Astrocyte (in vitro differentiated cells and primary cell): ENCODE measurements around the gene PLEKHG4. TPM values are rescaled to one million over a fixed set of nuclear protein-coding genes. Genes with fewer than 3 reads are reported as not detected.

Experiments
- DNase-seq: peaks from one replicate; pipeline ENCODE4 v3.0.0-alpha.2; 2010; ENCODE audit warnings: low read depth
- FAIRE-seq: peaks from 2 replicates; lab custom pipeline; 2011; peaks lifted over from hg19 to GRCh38; lab: Jason Lieb, UNC
- H2AFZ ChIP-seq: 2 replicates; pipeline ENCODE4 v1.6.0; 2012; ENCODE audit warnings: low read depth, low read length, inconsistent platforms
- H3K27ac ChIP-seq: 2 replicates; pipeline ENCODE4 v1.5.1; 2011; ENCODE audit warnings: low read depth, low read length, inconsistent platforms
- H3K27me3 ChIP-seq: 2 replicates; pipeline ENCODE4 v1.6.0; 2011; ENCODE audit warnings: low read length, inconsistent platforms; ENCODE audit not compliant: insufficient read depth
- H3K36me3 ChIP-seq: 2 replicates; pipeline ENCODE4 v1.5.1; 2011; ENCODE audit warnings: low read length, inconsistent platforms; ENCODE audit not compliant: insufficient read depth
- H3K4me1 ChIP-seq: 2 replicates; pipeline ENCODE4 v1.5.1; 2011; ENCODE audit warnings: low read length, inconsistent platforms; ENCODE audit not compliant: insufficient read depth
- H3K4me2 ChIP-seq: 2 replicates; pipeline ENCODE4 v1.6.0; 2012; ENCODE audit warnings: low read length, inconsistent platforms
- H3K4me3 ChIP-seq: 2 replicates; pipeline ENCODE4 v1.5.1; 2011; ENCODE audit warnings: low read depth, mild to moderate bottlenecking, low read length, inconsistent platforms; ENCODE audit not compliant: insufficient read depth
- H3K79me2 ChIP-seq: 2 replicates; pipeline ENCODE4 v1.6.0; 2012; ENCODE audit warnings: mild to moderate bottlenecking, low read length, inconsistent platforms; ENCODE audit not compliant: insufficient read depth
- H3K9ac ChIP-seq: 2 replicates; pipeline ENCODE4 v1.6.0; 2012; ENCODE audit warnings: mild to moderate bottlenecking, low read length, inconsistent platforms
- H3K9me3 ChIP-seq: 2 replicates; pipeline ENCODE4 v1.5.1; 2012; ENCODE audit warnings: low read depth, mild to moderate bottlenecking, low read length, inconsistent platforms; ENCODE audit not compliant: insufficient read depth
- H4K20me1 ChIP-seq: 2 replicates; pipeline ENCODE4 v1.6.0; 2012; ENCODE audit warnings: low read length, inconsistent platforms; ENCODE audit not compliant: insufficient read depth
- H3K27ac Mint-ChIP-seq: one replicate; pipeline ENCODE4 v1.8.0; 2021; ENCODE audit warnings: mild to moderate bottlenecking, mixed read lengths; ENCODE audit not compliant: unreplicated experiment
- H3K27me3 Mint-ChIP-seq: one replicate; pipeline ENCODE4 v1.8.0; 2021; ENCODE audit warnings: low read depth, mixed read lengths; ENCODE audit not compliant: unreplicated experiment
- H3K36me3 Mint-ChIP-seq: one replicate; pipeline ENCODE4 v1.8.0; 2021; ENCODE audit warnings: low read depth, mixed read lengths; ENCODE audit not compliant: unreplicated experiment
- H3K4me1 Mint-ChIP-seq: one replicate; pipeline ENCODE4 v1.8.0; 2021; ENCODE audit warnings: low read depth, mixed read lengths; ENCODE audit not compliant: unreplicated experiment
- H3K4me3 Mint-ChIP-seq: one replicate; pipeline ENCODE4 v1.8.0; 2021; ENCODE audit warnings: mild to moderate bottlenecking, moderate library complexity, mixed read lengths; ENCODE audit not compliant: unreplicated experiment
- H3K9me3 Mint-ChIP-seq: one replicate; pipeline ENCODE4 v1.8.0; 2021; ENCODE audit warnings: mild to moderate bottlenecking, mixed read lengths; ENCODE audit not compliant: unreplicated experiment
- CTCF ChIP-seq: IDR thresholded peaks from 2 replicates; pipeline ENCODE4 v1.5.1; 2011; ENCODE audit warnings: low read depth, mild to moderate bottlenecking, inconsistent platforms, low read length, moderate library complexity; ENCODE audit not compliant: insufficient read depth
- EZH2 ChIP-seq: IDR thresholded peaks from 2 replicates; pipeline ENCODE4 v1.6.1; 2012; ENCODE audit warnings: mild to moderate bottlenecking, low read length, inconsistent platforms; ENCODE audit not compliant: insufficient read depth
- total RNA-seq: library from RNA; stranded (reverse); gene quantifications from 2 replicates; pipeline ENCODE4 v1.2.1, GENCODE V29; 2021

Gene PLEKHG4
- total RNA-seq, 1 donor from 2014 or later = 2.4 TPM

- peaks cover 29% of the 10 kb centered on the region for H3K27me3 Mint-ChIP-seq
- no peak overlapping the region for H3K4me3 Mint-ChIP-seq
- H3K4me3 ChIP-seq = no peak overlapping the region
- no peak overlapping the region for H3K4me2 ChIP-seq
- H3K27ac ChIP-seq = no peak overlapping the region
- no peak for TF ChIP-seq CTCF
- TF ChIP-seq EZH2 = no peak
- H3K9ac ChIP-seq = no peak overlapping the region
- H3K79me2 ChIP-seq = no peaks in the 10 kb centered on the region
- no peak overlapping the region for H3K27ac Mint-ChIP-seq
- H3K9me3 Mint-ChIP-seq = peaks cover 3% of the 10 kb centered on the region
- peaks cover 14% of the 10 kb centered on the region for H3K4me1 Mint-ChIP-seq
- no peaks in the 10 kb centered on the region for H3K4me1 ChIP-seq
- H3K36me3 Mint-ChIP-seq = peaks cover 6% of the 10 kb centered on the region
- H3K9me3 ChIP-seq = no peaks in the 10 kb centered on the region
- FAIRE-seq (no peak), DNase-seq (peak; percentile 28)
- H4K20me1 ChIP-seq = no peaks in the 10 kb centered on the region
- no peak overlapping the region for H2AFZ ChIP-seq
- H3K27me3 ChIP-seq = no peaks in the 10 kb centered on the region
- no peaks in the 10 kb centered on the region for H3K36me3 ChIP-seq
Measured at GRCh38 chr16:67286441-67287235, 7.3 kb downstream of the PLEKHG4 start.

- DNase-seq = no peak
- FAIRE-seq = no peak
- H3K4me3 Mint-ChIP-seq = no peak overlapping the region
- H3K27me3 ChIP-seq = no peaks in the 10 kb centered on the region
- H3K27me3 Mint-ChIP-seq = peaks cover 40% of the 10 kb centered on the region
- H3K4me1 ChIP-seq = no peaks in the 10 kb centered on the region
- H4K20me1 ChIP-seq = no peaks in the 10 kb centered on the region
- no peak overlapping the region for H3K27ac ChIP-seq
- H3K36me3 Mint-ChIP-seq = peaks cover 6% of the 10 kb centered on the region
- H3K9ac ChIP-seq = no peak overlapping the region
- no peak overlapping the region for H3K27ac Mint-ChIP-seq
- no peaks in the 10 kb centered on the region for H3K9me3 ChIP-seq
- H3K4me2 ChIP-seq = no peak overlapping the region
- no peak overlapping the region for H3K4me3 ChIP-seq
- H2AFZ ChIP-seq = no peak overlapping the region
- no peaks in the 10 kb centered on the region for H3K79me2 ChIP-seq
- H3K36me3 ChIP-seq = no peaks in the 10 kb centered on the region
- TF ChIP-seq EZH2 (no peak), CTCF (no peak)
- H3K9me3 Mint-ChIP-seq = peaks cover 1% of the 10 kb centered on the region
- peaks cover 13% of the 10 kb centered on the region for H3K4me1 Mint-ChIP-seq
Measured at GRCh38 chr16:67287960-67288359, 8.6 kb downstream of the PLEKHG4 start.

- Mint-ChIP-seq H3K27me3 (peaks cover 38% of the 10 kb centered on the region), H3K4me3 (no peak overlapping the region), H3K36me3 (no peaks in the 10 kb centered on the region), H3K9me3 (no peaks in the 10 kb centered on the region), H3K27ac (no peak overlapping the region), H3K4me1 (peaks cover 10% of the 10 kb centered on the region)
- no peaks in the 10 kb centered on the region for H3K27me3 ChIP-seq
- FAIRE-seq = no peak
- no peaks in the 10 kb centered on the region for H3K9me3 ChIP-seq
- no peak overlapping the region for H3K27ac ChIP-seq
- H3K36me3 ChIP-seq = no peaks in the 10 kb centered on the region
- H4K20me1 ChIP-seq = no peaks in the 10 kb centered on the region
- H3K79me2 ChIP-seq = no peaks in the 10 kb centered on the region
- no peak overlapping the region for H3K4me3 ChIP-seq
- no peak overlapping the region for H3K4me2 ChIP-seq
- TF ChIP-seq CTCF = no peak
- no peak for TF ChIP-seq EZH2
- no peak for DNase-seq
- H3K4me1 ChIP-seq = peaks cover 6% of the 10 kb centered on the region
- no peak overlapping the region for H3K9ac ChIP-seq
- H2AFZ ChIP-seq = no peak overlapping the region
Measured at GRCh38 chr16:67291461-67291860, 12.1 kb downstream of the PLEKHG4 start.
